Tibial nerve (tissue), 4 donors: ENCODE measurements around the gene GSTA2.

Source experiments
- EP300 ChIP-seq, 2 donors: sonication (generic); formaldehyde crosslinking; IDR thresholded peaks; one replicate each; pipeline ENCODE4 v1.6.1; 2017; ENCODE audit warnings: antibody characterized with exemption in 2 of 2, mild to moderate bottlenecking in 1 of 2
- POLR2A ChIP-seq, 2 donors: fragments of 450-650 bp; IDR thresholded peaks; one replicate each; pipeline ENCODE4 v1.6.1; 2017; ENCODE audit warnings: antibody characterized with exemption in 2 of 2, mild to moderate bottlenecking in 2 of 2, moderate library complexity in 2 of 2
- TF ChIP-seq, protein P1 (sequence below), 5 experiments: fragments of 200-600 bp in 3 of 5; fragments of 450-650 bp in 2 of 5; sonication (generic) in 3 of 5; IDR thresholded peaks; one replicate each; pipeline ENCODE4 v1.5.1; 2016 to 2019; ENCODE audit warnings: antibody characterized with exemption in 5 of 5, mild to moderate bottlenecking in 3 of 5, moderate library complexity in 2 of 5

DNA sequence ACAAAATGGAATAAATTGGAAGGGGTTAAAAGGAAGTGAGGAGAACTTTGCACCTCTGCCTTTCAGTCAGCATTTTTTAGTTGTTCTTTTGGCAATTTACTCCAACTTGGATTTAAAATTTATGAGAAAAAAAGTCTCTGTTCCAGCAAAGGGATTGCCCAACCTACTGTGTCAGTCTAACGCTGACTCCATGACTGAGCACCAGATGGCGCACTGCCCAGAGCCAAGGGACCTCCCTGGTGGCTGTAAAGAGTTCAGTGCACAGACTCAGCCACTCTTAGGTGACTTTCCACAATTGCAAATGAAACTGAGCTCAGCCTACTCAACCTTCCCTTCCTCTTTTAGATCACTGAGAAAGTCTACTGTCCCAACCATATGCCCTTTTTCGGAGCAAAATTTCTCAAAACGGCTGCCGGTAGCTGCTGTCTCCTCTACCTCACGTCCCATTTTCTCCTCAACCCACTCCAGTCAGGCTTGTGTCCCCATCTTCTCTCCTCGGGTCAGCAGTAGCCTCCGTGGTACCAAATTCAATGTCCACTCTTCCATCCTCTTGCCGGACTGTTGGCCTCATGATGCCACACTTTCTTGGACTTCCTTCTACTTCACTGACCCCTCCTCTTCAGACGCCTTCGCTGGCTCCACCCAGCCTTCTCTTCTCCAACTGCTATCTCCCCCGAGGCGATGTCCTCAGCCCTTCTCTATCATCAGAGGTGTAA is 38.7 kb downstream of the GSTA2 start:
- TF ChIP-seq, protein P1, sequence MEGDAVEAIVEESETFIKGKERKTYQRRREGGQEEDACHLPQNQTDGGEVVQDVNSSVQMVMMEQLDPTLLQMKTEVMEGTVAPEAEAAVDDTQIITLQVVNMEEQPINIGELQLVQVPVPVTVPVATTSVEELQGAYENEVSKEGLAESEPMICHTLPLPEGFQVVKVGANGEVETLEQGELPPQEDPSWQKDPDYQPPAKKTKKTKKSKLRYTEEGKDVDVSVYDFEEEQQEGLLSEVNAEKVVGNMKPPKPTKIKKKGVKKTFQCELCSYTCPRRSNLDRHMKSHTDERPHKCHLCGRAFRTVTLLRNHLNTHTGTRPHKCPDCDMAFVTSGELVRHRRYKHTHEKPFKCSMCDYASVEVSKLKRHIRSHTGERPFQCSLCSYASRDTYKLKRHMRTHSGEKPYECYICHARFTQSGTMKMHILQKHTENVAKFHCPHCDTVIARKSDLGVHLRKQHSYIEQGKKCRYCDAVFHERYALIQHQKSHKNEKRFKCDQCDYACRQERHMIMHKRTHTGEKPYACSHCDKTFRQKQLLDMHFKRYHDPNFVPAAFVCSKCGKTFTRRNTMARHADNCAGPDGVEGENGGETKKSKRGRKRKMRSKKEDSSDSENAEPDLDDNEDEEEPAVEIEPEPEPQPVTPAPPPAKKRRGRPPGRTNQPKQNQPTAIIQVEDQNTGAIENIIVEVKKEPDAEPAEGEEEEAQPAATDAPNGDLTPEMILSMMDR (IDR thresholded peaks at IDR 0.05): peak in 3 of 5 experiments; percentile 24 to 50 (median 30)
- no peak for TF ChIP-seq POLR2A (IDR thresholded peaks at IDR 0.05)
- TF ChIP-seq EP300 (IDR thresholded peaks at IDR 0.05): no peak
